CD1c-positive myeloid dendritic cell (primary cell): Measurements from ENCODE around the gene PLIN4.
"Not testable (repeated sequence)": the region's sequence is repeated elsewhere in the genome, so short reads cannot be mapped to it uniquely, and the experiment has no call there.

Experiments
- DNase-seq: peaks from one replicate; pipeline ENCODE4 v3.0.0-alpha.2; 2016; ENCODE audit errors: extremely low spot score

PLIN4 gene

DNA sequence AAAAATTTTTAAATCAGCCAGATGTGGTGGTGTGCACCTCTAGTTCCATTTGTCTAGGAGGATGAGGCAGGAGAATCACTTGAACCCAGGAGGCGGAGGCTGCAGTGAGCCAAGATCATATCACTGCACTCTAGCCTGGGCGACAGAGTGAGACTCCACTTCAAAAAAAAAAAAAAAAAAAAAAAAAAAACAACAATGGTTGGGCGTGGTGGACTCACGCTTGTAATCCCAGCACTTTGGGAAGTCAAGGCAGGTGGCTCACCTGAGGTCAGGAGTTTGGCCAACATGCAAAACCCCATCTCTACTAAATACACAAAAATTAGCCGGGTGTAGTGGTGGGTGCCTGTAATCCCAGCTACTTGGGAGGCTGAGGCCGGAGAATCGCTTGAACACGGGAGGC lies 9.1 kb upstream of the PLIN4 start:
- DNase-seq: not testable (repeated sequence)

GRCh38 chr19:4525563-4526002 lies 7.3 kb upstream of the PLIN4 start:
- DNase-seq: no peak

DNA sequence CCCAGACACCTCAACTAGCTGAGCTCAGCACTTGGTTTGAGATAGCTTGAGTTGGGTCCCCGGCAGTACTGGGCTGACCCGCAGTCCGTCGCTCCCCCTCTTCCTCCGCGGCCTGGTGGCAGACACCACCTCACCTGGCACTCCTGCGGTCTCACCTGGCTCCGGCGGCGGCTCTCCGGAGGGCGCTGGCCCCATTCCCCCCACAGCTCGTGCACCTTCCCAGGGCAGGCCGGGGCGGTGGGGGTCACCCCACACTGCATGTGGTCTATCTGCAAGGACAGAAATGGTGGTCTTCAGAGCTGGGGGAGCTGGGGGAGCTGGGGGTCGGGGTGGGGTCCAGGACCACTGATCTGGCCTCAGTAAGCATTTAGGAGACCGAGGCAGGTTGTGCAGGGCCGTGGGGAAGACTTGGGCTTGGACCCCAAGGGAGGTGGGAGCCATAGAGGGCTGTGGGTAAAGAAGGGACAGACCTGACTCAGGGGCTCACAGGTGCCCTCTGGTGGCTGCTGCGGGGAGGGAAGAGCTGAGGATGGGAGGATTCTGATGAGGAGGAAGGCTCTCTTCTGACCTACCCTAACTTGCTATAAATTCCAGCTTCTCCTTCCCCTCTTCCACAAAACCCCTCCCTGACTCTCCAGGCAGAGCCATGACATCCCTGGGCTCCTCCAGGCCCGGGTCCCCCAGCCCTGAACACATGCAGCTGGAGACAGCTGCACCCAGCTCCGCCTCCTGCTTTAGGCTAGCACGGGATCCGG lies 6.7 kb upstream of the PLIN4 start:
- peak; percentile 68 for DNase-seq

DNA sequence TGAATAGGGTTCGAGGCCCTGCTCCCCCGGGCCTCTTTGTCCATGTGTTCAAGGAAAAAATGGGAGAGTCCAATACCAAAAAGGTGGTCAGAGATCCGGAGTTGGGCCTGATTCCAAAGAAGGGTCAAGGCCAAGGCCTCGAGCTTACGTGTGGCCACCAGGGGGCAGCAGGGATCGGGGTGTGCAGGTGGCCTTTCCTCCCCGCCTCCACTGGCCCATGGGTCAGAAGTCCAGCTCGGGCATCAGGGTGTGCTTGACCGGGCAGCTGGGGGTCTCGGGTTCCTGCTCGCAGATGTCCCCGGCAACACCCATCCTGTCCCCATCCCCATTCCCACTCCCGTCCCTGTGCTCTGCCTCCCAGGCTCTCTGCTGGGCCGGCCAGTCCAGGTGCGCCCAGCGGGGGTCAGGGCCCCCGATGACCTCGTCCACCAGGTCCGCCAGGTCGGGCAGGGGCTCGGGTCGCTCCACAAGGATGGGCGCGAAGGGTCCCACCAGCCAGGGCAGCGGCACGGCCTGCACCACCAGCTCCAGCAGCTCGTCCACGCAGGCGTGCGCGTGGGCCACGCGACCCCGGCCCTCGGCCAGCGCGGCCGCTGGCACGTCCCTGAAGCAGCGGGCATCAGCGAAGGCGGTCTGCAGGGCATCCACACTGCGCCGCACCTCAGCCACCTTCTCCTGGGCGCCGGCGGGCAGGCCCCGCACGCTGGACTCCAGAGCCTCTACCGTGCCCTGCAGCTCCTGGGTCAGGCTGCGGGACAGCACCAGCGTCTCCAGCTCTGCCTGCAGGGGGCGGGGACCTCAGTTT lies 5.2 kb upstream of the PLIN4 start:
- peak; percentile 51 for DNase-seq

GRCh38 chr19:4522291-4523002 lies 4.2 kb upstream of the PLIN4 start:
- no peak for DNase-seq

- no peak for DNase-seq
Measured at GRCh38 chr19:4521888-4522242, 3.6 kb upstream of the PLIN4 start.

- DNase-seq: no peak
Measured at GRCh38 chr19:4521170-4521887, 3.0 kb upstream of the PLIN4 start.

DNA sequence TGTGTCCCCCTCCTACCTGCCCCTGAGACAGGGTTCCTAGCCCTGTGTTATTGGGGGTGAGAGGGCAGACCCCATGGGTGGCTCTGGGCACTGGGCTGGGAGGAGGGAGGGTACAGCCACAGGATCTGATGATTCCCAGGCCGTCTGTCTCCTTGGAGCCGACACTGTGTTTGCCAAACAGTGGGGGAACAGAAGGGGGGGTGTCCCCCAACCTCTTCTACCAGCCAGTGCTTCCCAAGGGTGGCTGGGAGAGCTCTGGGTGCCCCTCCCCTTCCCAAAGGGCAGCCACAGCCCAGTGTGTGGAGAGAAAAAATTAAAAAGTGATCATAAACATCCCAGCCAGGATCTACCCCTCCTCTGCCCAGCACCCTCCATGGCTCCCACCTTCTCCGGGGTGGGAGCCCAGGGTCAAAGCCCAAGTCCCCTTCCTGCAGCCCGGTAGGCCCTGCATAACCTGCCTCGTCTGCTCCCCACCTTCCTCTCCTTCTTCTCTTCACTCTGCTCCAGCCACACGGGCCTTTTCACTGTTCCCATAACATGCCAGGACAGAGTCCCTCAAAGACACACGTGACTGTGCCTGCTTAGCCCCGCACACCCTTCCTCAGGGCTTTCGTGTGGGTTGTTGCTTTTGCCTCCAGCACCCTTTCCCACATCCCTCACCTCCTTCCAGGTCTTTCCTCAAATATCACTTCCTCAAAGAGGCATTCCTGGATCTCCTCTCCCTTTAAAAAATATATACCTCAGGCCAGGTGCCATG lies 1.4 kb upstream of the PLIN4 start:
- no peak for DNase-seq

- no peak for DNase-seq
Measured at GRCh38 chr19:4519172-4519496, 848 bp upstream of the PLIN4 start.

- DNase-seq: no peak
Measured at GRCh38 chr19:4517451-4518057, 732 bp downstream of the PLIN4 start.

DNA sequence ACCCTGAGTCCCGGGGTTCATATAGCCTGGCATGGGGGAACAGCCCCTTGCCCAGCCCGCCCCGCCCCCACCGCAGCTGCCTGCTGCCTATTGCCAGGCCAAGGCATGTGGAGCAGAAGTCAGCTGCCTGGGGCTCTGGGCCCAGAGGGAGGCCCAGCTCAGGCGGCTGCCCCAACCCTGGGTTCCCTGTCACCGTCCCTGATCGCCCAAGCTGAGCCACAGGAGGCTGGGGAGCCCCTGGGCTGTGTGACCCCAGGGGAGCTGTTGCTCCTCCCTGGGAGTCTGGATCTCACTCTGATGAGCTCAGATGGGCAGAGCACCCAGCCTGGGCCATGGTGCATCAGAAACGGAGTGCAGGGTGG lies 1.4 kb downstream of the PLIN4 start:
- DNase-seq: no peak

DNA sequence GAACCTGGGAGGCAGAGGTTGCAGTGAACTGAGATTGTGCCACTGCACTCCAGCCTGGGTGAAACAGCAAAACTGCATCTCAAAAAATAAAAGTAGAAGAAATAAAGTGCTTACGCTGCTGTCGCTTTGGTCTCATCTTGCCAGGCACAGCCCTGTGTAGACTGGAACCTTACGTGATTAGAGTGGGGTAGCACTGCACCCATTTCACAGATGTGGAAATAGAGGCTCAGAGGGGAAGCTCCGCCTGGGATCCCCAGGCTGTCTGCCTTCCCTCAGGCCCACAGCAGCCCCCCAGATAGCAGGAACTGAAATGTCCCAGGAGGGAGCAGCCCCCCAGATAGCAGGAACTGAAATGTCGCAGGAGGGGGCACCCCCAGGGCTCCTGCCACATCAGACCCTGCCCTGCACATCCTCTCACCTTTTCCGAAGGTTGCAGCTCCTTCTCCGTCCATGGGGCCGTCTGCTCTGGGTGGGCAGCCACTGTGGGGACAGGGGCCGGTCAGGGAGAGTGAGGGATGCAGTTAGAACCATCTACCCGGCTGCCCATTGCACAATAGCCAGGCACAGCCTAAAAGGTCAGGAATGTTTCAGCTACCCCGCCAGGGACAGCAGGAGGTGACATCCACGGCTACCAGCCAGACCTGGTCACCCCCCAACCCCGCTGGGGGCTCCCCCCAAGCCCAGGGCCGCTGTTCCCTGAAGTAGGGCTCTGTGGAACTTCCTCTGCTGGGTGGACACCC lies 1.9 kb downstream of the PLIN4 start:
- no peak for DNase-seq

DNA sequence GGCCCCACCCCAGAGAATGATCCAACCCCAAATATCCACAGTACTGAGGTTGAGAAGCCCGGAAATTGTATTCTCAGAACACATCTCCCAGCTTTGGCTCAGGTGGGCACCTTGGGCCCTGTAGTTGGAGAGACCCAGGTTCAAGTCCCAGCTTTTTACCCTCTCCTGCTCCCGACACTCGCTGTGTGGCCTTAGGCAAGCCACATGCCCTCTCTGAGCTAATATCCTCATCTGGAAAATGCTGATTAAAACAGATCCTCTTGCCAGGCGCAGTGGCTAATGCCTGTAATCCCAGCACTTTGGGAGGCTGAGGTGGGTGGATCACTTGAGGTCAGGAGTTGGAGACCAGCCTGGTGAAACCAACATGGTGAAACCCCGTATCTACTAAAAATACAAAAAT lies 2.6 kb downstream of the PLIN4 start:
- DNase-seq: no peak

GRCh38 chr19:4513248-4513647 lies 5.0 kb downstream of the PLIN4 start:
- no peak for DNase-seq

- no peak for DNase-seq
Measured at GRCh38 chr19:4512070-4512469, 6.2 kb downstream of the PLIN4 start.

GRCh38 chr19:4511300-4512054 lies 6.8 kb downstream of the PLIN4 start:
- no peak for DNase-seq

- no peak for DNase-seq
Measured at GRCh38 chr19:4510435-4511255, 7.6 kb downstream of the PLIN4 start.

- no peak for DNase-seq
Measured at GRCh38 chr19:4508698-4509097, 9.6 kb downstream of the PLIN4 start.

DNA sequence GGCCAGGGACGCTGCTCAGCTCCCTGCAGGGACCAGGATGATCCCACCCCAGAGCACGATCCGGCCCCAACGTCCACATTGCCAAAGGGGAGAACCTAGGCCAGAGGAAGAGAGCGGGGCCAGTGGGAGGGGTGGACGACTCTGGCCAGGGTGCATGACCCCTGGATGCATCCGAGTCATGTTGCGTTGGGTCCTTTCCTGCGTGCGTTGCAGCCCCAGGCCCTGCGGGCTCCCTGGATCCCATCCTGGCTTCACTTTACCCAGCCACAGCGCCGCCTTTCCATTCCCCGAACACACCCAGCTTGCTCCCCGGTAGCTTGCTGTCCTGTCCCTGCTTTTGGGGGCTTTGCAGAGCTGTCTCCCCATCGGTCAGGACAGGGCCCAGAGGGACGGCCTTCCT lies 10.5 kb downstream of the PLIN4 start:
- DNase-seq: no peak
